ENCODE results near the gene TTC6.

TTC6 gene

DNA sequence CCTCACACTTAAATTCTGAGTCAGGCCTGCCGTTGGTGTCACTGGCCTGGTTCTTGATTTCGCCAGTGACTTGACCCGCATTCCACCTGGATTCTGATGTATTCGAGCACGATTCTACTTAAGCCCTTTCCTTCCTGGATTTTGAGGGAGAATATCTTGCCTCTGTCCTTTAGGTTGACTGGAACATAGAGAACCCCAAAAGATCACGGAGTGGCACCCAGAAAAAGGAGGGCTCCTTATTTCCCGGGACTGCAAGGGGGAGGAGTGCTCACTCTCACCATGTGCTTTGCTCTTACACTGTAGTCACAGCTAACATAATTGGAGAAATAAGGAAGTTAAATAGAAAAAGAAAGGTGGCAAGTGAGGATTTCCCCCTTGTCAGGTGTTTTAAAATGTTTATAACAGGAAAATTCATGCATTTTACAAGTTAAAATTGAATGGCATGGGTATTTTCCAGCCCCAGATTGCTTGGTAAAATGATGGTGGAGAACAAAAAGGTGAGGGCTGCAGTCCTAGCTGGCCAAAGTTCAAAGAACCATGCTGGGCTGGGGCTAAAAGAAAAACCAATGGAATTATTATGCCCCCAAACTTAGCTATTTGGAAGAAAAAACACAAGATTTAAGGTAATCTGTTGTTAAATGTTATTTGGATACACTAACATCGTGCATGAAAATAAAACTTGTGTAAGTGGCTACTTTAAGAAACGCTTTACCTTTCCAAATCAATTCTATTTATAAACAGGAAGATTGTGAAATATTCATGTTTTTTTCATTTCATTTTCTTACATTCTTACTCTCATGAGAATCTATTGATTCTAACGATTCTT, 9.2 kb upstream of the TTC6 start:
- H3K4me3 ChIP-seq (ENCODE audit: low read length), result no peak overlapping the region
- TF ChIP-seq, protein P1, sequence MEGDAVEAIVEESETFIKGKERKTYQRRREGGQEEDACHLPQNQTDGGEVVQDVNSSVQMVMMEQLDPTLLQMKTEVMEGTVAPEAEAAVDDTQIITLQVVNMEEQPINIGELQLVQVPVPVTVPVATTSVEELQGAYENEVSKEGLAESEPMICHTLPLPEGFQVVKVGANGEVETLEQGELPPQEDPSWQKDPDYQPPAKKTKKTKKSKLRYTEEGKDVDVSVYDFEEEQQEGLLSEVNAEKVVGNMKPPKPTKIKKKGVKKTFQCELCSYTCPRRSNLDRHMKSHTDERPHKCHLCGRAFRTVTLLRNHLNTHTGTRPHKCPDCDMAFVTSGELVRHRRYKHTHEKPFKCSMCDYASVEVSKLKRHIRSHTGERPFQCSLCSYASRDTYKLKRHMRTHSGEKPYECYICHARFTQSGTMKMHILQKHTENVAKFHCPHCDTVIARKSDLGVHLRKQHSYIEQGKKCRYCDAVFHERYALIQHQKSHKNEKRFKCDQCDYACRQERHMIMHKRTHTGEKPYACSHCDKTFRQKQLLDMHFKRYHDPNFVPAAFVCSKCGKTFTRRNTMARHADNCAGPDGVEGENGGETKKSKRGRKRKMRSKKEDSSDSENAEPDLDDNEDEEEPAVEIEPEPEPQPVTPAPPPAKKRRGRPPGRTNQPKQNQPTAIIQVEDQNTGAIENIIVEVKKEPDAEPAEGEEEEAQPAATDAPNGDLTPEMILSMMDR (IDR thresholded peaks at IDR 0.05; ENCODE audit: insufficient read depth, low read depth, low read length, missing control alignments), result no peak
- DNase-seq (ENCODE audit: low read depth), result peak; percentile 48

DNA sequence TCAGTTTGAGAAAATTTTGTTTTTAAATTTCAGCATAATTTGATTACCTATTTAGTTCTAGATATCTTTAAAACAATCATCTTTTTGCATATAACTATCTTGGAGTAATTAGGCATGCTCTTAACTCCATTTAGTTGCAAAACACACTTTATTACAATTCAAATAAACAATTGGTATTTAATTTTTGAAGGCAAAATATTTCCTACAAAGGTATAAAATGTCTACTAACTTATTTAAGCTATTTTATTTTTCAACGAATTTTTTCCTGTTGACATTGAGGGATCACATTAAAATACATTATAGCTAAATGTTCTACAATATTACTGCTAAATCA, 8.7 kb upstream of the TTC6 start:
- TF ChIP-seq, protein P1 (IDR thresholded peaks at IDR 0.05; ENCODE audit: insufficient read depth, low read depth, low read length, missing control alignments), result no peak

DNA sequence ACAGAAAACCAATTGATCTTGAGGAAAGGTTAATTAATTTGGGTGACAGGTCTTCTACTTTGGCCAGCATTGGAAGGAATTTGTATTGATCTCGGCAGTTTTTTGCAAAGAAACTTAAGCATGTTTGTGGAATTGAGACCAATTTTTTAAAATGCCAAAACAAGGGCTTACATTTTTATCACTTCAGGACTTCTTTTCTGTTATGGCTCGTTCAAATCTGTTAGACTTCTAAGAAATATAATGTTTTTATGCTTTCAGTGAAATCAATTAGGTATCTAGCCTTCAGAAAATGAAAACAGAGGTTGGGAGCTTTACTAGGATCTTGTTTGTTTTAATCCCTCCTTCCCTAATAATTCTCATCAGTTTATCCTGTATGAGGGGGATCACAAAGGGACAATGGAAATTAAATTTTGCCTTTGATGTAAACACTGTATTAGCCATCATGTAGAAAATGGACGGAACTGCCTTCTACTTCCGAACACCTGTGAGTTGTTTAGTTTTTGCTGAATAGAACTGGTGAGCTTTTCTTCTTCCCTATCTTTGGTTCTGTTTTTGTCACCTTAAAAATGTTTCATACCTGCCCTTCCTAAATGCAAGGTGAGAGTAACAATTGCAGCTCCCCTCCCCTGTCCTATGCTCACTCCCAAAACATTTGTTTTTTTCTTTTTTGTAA, 8.2 kb upstream of the TTC6 start:
- peak; percentile 31 for DNase-seq (ENCODE audit: low read depth)
- H3K4me3 ChIP-seq (ENCODE audit: low read length), result peak overlapping the region; percentile 62
- TF ChIP-seq, protein P1 (IDR thresholded peaks at IDR 0.05; ENCODE audit: insufficient read depth, low read depth, low read length, missing control alignments), result no peak

More for the DNA sequence above, 8.7 kb upstream of the TTC6 start:
- H3K4me3 ChIP-seq (ENCODE audit: low read length), result peak overlapping the region; percentile 62
- no peak for DNase-seq (ENCODE audit: low read depth)

DNA sequence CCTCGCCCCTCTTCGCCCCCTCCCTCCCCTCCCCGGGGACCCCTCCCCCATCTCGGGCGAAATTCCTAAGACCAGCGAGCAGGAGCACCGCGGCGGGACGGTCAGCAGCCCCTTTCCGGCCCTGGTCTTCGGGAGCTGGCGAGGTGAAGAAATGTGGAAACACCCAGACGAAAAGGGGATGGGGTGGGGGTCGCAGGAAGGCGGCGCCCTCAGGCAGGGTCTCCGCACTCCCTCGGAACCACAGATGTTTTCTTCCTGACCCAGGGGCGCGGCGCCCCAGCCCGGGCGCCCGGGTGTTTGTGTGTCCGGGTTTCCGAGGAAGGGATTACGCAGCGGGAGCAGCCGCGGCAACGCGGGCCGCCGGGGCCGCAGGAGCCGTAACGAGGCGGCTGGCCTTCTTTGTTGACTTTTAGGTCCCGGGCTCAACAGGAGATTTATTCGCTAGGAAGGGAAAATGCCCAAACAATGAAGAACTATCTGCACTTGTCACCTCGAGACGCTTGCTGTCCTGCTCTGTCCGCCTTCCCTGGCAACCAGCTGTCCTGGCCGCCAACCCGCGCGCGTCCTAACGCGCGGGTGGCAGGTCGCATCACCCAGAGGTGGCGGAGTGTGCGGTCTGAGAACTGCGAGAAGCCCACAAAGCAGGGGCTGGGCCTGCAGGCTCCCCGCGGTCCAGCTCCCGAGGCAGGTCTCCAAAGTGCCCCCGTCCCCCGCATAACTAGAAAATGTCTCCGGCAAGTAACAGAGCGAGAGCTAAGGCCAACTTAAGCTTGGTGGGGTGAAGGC, 7.4 kb upstream of the TTC6 start:
- peak; percentile 60 for DNase-seq (ENCODE audit: low read depth)
- TF ChIP-seq, protein P1 (IDR thresholded peaks at IDR 0.05; ENCODE audit: insufficient read depth, low read depth, low read length, missing control alignments), result no peak
- H3K4me3 ChIP-seq (ENCODE audit: low read length), result peak overlapping the region; percentile 62

DNA sequence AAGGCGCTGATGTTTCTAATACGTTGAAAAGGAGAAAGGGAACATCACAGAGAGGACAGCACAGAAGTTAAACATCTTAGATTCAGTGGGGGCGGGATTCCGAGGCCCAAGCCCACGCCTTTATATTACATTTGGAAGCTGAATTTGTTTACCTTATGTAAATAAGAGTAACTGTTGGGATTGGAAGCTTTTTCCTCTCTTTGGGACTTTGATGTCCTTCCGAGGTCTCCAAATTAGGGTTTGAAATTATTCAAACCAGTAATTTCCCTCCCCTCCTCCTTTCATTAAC, 6.8 kb upstream of the TTC6 start:
- peak overlapping the region; percentile 62 for H3K4me3 ChIP-seq (ENCODE audit: low read length)
- TF ChIP-seq, protein P1 (IDR thresholded peaks at IDR 0.05; ENCODE audit: insufficient read depth, low read depth, low read length, missing control alignments), result no peak
- DNase-seq (ENCODE audit: low read depth), result no peak

DNA sequence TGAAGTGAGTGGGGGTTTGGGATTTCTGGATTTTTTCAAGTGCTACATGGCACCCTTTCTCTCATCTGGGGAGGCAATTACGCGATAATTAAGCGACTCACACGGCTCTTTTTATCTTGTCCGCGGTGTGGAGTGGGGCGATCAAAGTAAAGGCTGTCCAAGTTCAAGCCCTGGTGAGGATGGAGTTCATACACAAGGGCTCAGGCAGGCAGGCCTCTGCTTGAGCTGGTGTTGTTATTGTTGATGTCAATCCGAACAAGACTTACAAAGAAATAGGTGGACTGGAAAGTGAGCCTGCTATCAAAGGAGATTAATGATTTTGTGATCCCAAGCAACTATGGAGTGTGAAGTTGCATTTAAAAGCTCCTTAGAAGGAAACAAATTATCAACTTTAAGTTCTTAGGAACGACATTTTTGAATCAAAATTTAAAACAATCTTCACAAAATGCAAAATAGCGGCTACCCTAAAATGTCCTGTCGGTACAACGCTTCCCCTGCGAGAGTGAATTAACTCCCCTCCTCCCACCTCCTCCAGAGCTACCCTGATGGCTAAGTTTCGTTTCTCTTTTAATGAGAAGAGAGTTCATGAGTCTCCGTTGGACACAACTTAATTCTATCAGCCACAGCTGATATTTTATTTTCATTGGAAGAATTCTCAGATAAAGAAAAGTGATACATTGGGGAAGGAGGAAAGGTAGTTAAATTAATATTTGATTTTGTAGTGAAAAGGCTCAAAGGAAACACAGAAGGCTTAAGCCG, 6.3 kb upstream of the TTC6 start:
- TF ChIP-seq, protein P1 (IDR thresholded peaks at IDR 0.05; ENCODE audit: insufficient read depth, low read depth, low read length, missing control alignments), result no peak
- H3K4me3 ChIP-seq (ENCODE audit: low read length), result peak overlapping the region; percentile 62
- peak; percentile 62 for DNase-seq (ENCODE audit: low read depth)
